ENCODE data around the gene PGAP1.

Gene PGAP1

GRCh38 chr2:196951973-196952372, 25.5 kb upstream of the PGAP1 start:
- TF ChIP-seq CTCF (conservative IDR thresholded peaks at IDR 0.05) (no peak), ZFX (IDR thresholded peaks at IDR 0.05) (no peak)
- no peak overlapping the region for H3K27ac ChIP-seq

- no peak overlapping the region for H3K27ac ChIP-seq
- TF ChIP-seq CTCF (conservative IDR thresholded peaks at IDR 0.05): no peak
- TF ChIP-seq ZFX (IDR thresholded peaks at IDR 0.05): no peak
Measured at GRCh38 chr2:196949116-196949515, 22.6 kb upstream of the PGAP1 start.

- H3K27ac ChIP-seq: no peak overlapping the region
- TF ChIP-seq ZFX (IDR thresholded peaks at IDR 0.05) (no peak), CTCF (conservative IDR thresholded peaks at IDR 0.05) (no peak)
Measured at GRCh38 chr2:196944570-196944969, 18.1 kb upstream of the PGAP1 start.

- no peak for TF ChIP-seq CTCF (conservative IDR thresholded peaks at IDR 0.05)
- no peak for TF ChIP-seq ZFX (IDR thresholded peaks at IDR 0.05)
- H3K27ac ChIP-seq: no peak overlapping the region
Measured at GRCh38 chr2:196941398-196942078, 15.0 kb upstream of the PGAP1 start.

- TF ChIP-seq CTCF (conservative IDR thresholded peaks at IDR 0.05) (no peak), ZFX (IDR thresholded peaks at IDR 0.05) (no peak)
- H3K27ac ChIP-seq: no peak overlapping the region
Measured at GRCh38 chr2:196939371-196939770, 12.9 kb upstream of the PGAP1 start.

GRCh38 chr2:196935432-196935831, 8.9 kb upstream of the PGAP1 start:
- TF ChIP-seq ZFX (IDR thresholded peaks at IDR 0.05): no peak
- no peak for TF ChIP-seq CTCF (conservative IDR thresholded peaks at IDR 0.05)
- no peak overlapping the region for H3K27ac ChIP-seq

GRCh38 chr2:196934672-196935071, 8.2 kb upstream of the PGAP1 start:
- no peak overlapping the region for H3K27ac ChIP-seq
- TF ChIP-seq ZFX (IDR thresholded peaks at IDR 0.05): no peak

- TF ChIP-seq CTCF (conservative IDR thresholded peaks at IDR 0.05) (no peak), ZFX (IDR thresholded peaks at IDR 0.05) (no peak)
- no peak overlapping the region for H3K27ac ChIP-seq
Measured at GRCh38 chr2:196931555-196931954, 5.0 kb upstream of the PGAP1 start.

Measured in C4-2B (cell line).